T-helper 1 cell (primary cell): ENCODE results near the gene FAIM2.

Experiments
- DNase-seq, 5 donors: peaks; one replicate each; pipeline ENCODE4 v3.0.0-alpha.2; 2012 to 2020

Gene FAIM2

GRCh38 chr12:49917166-49917787 is 13.6 kb upstream of the FAIM2 start:
- DNase-seq, result no peak

DNA sequence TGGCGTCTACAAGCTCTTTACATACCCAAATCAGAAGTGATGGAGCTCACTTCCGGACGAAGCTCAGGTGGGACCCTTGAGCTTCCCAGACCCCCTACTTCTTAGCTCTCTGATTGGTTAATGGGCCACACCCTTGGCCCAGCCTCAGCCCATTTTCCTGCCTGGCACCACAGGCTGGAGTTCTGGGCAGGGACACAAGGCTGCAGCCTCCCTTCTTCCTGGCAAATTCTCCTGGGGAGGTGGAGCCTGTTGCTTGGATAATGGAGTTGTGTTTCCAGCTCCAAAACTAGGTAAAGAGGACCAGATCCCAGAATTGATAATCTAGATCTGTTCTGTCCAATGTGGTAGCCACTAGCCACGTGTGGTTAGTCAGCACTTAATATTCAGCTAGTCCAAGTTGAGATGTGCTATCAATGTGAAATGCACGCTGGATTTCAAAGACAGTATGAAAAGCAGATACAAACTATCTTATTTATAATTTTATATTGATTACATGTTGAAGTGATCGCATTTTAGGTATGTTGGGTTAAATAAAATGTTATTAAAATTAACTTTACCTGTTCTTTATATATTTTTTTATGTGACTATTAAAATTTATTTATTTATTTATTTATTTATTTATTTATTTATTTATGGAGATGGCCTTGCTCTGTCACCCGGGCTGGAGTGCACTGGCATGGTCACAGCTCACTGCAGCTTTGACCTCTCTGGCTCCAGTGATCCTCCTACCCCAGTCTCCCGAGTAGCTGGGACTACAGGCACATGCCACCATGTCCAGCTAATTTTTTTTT is 12.6 kb upstream of the FAIM2 start:
- no peak for DNase-seq

DNA sequence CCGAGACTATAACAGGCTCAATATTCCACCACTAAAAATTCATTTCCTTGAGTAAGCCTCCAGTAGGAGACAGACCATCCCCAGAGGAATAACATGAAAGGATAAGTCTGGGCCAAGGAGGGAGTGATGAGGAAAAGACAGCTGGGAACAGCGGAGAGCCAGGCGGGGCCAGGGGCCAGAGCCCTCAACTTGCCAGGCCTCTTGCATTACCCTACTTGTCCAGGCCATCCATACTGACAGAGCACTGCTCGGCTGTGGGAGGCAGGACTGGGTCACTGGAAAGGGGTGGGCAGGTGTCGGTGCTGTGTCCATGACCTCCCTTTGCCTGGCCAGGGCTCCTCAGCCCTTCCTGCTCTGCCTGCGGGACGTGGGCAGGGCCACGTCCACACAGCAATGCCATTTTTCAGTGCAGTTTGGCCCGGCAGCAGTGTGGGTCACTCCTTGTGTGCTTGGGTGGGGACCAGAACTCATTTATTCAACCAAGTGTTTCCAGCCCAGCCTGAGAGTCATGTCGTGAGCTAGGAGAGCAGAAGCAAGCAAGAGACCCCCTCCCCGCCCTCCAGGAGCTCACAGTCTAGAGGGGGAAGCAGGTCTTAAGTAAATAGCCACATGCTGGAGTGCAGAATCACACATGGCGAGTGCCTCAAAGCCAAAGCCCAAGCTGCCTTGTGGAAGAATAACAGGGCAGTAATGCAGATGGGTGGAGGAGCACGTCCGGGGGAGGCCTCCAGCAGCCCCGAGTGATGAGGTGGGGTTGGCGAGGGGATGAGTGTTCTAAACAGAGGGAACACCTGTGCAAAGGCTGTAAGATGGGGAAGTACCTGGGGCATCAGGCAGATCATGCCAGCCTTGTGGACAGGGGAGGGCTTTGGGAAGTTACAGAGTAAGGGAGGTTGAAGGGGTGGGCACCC is 8.9 kb upstream of the FAIM2 start:
- DNase-seq, result no peak

DNA sequence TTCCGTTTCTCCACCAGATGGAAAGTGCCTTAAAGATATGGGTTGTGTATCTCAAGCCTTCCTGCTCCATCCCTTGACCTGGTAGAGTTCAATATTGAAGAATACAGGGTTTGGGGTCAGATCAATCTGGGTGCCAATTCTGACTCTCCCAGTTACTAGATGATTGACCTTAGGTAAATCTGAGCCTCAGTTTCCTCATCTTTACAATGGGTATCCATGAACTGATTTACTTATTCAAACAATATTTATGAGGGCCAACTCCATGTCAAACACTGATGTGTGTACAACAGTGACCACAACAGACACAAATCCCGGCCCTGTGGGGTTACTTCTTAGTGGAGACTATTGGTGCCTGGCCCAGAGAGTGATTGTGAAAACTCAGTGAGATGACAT is 7.5 kb upstream of the FAIM2 start:
- no peak for DNase-seq

DNA sequence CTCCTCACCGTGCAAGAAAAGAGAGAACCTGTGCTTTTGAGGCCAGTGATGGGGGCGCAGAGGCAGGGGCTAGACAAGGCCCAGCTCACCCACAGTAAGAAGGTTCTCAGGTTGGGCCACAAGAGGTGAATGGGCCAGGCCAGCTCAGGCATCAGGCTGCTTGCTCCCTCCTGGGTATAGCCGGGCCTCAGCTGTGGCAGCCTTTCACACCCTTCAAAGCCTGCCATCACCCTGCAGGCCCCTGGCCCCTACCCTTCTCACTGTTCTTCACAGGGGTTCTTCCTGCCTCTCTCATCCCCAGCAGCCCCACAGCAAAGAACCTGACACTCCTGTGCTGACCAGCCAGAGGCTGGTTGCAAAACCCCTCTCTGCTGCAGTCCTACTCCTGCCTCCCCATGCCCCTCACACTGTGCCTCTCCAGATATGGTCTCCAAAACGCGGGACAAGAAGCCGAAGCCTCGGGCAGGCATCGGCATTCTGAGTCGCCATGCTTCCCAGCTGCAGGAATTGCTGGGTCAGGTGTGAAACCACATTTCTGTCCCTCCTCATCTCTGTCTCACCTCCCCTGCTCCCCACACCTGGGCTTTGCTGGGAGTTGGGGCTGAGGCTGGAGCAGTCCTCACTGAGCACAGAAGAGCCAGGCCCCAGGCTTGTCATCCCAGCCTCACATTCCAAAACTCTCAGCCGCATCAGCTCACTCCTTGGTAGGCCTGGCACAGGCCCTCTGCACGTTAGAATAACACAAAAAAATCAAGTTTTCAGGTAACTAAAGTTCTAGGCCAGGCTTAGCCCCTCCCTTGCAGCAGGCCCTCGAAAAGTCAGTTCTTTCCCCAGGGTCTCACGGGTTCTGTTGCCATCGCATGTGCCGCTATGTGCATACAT is 6.9 kb upstream of the FAIM2 start:
- no peak for DNase-seq

GRCh38 chr12:49909826-49910225 is 6.1 kb upstream of the FAIM2 start:
- no peak for DNase-seq

- DNase-seq, result no peak
These were observed 5.7 kb upstream of the FAIM2 start for GRCh38 chr12:49909356-49909755.

GRCh38 chr12:49907352-49907751 is 3.7 kb upstream of the FAIM2 start:
- DNase-seq, result no peak

GRCh38 chr12:49905718-49906314 is 2.1 kb upstream of the FAIM2 start:
- DNase-seq, result no peak

DNA sequence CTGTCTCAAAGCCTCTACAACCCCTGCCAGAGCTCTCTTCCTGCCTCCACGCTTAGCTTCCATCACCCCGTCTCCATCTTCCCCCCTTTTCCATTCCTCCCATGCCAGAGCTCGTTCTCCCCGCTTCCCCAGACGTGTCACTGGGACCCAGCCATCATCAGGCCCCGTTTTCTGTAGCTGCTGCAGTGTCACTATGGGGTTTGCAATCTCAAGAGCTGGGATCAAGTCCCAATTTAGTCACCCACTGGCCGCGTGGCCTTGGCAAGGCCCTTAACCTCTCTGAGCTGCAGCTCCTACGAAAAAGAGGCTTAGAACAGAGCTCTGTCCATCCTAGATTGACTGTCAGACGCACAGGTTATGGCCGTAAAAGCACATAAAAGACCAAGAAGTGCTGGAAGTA is 901 bp upstream of the FAIM2 start:
- DNase-seq, result no peak

DNA sequence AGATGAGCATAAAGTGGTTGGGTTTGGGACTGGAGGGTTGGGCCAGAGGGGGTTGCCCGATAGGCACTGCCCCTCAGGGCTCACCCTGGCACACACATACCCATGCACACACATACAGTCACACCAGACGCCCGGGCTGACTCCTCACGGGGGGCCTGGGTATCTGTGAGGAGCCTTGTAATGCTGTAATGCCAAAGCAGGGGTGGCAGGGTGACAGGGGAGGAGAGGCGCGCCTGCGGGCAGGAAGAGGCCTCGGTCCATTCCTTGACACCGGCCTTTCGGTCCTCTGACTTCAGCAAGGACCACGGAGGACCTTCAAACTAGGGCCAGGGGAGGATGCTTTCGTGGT is 375 bp downstream of the FAIM2 start:
- DNase-seq, result no peak

- DNase-seq, result no peak
These were observed 1.0 kb downstream of the FAIM2 start for GRCh38 chr12:49902399-49903350.

GRCh38 chr12:49901986-49902385 is 1.7 kb downstream of the FAIM2 start:
- DNase-seq, result no peak

- DNase-seq, result no peak
These were observed 2.7 kb downstream of the FAIM2 start for GRCh38 chr12:49901026-49901425.

- DNase-seq, result no peak
These were observed 3.3 kb downstream of the FAIM2 start for GRCh38 chr12:49900371-49900770.

GRCh38 chr12:49899921-49900320 is 3.8 kb downstream of the FAIM2 start:
- DNase-seq, result no peak

DNA sequence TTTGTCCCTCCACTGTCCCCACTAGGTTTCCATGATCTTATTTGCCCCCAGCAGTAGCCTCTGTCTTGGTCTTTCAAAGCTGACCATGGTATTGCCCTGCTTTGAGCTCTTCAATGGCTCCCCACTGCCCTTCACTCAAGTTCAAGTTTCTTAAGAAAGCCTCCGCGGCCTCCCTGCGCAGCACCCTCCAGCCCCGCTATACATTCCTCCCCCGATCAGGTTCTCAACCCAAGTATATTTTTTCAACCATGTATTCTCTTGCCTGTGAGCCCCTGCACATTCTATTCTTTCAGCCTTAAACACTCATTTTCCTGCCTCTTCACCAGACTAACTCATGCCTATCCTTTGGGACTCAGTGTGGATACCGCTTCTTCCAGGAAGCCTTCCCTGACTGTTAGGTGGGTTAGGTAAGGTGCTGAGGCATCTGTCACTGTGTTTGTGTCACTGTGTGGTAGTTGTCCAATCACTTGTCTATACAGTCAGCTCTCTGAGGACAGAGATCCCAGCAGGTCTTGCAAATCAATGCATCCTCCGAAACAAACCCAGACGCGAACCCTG is 4.3 kb downstream of the FAIM2 start:
- DNase-seq, result no peak

- no peak for DNase-seq
These were observed 6.4 kb downstream of the FAIM2 start for GRCh38 chr12:49897276-49897675.

DNA sequence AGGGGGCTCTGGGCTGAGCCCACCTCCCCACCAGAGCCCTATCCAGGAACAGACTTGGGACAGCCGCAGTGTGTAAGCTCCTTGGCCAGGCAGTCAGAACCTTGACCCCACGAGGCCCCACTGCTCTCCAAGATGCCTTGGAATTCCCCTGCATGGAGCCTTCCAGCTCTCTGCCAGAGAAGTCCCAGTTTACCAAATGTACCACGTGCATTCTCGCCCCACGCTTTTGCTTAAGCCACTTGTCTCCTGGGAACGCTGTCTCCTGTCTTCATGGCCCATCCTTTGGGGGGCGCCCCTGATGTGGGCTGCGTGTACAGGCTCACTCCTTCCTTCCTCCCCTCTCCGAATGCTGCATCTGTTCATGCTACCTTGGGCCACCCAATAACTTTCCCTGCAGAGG is 7.9 kb downstream of the FAIM2 start:
- no peak for DNase-seq

- no peak for DNase-seq
These were observed 8.9 kb downstream of the FAIM2 start for GRCh38 chr12:49894751-49895148.
